Measurements from ENCODE around the gene NF1.

Gene NF1

DNA sequence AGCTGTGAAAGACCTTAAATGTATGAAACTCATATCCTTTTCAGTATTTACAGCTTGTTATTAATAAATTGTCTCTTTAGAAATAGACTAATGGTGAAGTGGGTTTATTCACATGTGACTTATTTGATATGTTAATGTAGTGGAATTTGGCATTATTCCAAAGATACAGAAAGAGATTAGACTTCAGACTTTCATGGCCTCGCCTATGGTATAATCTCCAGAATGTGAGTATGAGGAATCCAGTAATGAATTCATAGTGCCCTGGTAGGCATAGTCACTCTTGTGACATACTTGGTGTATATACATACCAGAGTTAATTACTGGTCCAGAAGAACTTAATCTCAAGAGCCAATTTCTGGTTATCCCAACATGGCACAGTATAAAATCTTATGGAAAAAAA is 129.6 kb downstream of the NF1 start:
- DNase-seq (ENCODE audit: low spot score) = no peak
- Histone ChIP-seq H3K27ac (no peak overlapping the region), H3K4me3 (no peak overlapping the region)
- TF ChIP-seq, protein P1, sequence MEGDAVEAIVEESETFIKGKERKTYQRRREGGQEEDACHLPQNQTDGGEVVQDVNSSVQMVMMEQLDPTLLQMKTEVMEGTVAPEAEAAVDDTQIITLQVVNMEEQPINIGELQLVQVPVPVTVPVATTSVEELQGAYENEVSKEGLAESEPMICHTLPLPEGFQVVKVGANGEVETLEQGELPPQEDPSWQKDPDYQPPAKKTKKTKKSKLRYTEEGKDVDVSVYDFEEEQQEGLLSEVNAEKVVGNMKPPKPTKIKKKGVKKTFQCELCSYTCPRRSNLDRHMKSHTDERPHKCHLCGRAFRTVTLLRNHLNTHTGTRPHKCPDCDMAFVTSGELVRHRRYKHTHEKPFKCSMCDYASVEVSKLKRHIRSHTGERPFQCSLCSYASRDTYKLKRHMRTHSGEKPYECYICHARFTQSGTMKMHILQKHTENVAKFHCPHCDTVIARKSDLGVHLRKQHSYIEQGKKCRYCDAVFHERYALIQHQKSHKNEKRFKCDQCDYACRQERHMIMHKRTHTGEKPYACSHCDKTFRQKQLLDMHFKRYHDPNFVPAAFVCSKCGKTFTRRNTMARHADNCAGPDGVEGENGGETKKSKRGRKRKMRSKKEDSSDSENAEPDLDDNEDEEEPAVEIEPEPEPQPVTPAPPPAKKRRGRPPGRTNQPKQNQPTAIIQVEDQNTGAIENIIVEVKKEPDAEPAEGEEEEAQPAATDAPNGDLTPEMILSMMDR (IDR thresholded peaks at IDR 0.05) = no peak

DNA sequence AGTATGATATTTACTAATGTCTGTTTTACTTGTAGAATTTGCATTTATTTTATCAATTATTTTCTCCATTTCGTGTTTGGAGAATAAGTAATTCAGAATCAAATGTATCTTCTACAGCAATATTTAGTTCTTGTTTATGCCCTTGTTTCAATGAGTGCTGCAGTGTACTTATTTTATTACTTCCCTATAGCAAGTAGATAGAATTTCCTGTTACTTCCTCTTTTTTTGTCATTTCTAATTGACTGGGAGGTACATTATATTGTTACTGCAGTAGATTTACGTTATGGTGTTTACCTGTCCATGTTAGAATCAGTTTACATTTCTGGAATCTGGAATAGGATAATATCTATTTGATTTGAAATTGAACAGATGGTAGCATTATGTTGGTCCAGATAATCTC is 131.1 kb downstream of the NF1 start:
- Histone ChIP-seq H3K27ac (no peak overlapping the region), H3K4me3 (no peak overlapping the region)
- no peak for DNase-seq (ENCODE audit: low spot score)
- TF ChIP-seq, protein P1 (IDR thresholded peaks at IDR 0.05) = no peak

DNA sequence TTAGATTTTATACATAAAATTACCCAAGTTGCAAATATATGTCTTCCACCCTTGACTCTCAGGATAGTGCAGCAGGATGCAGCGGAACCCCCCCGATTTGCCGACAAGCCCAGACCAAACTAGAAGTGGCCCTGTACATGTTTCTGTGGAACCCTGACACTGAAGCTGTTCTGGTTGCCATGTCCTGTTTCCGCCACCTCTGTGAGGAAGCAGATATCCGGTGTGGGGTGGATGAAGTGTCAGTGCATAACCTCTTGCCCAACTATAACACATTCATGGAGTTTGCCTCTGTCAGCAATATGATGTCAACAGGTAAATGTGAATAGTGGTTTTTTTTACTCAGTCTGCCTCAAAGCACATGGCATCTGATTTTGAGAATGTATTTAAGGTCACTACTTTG is 131.6 kb downstream of the NF1 start:
- TF ChIP-seq, protein P1 (IDR thresholded peaks at IDR 0.05) = no peak
- Histone ChIP-seq H3K4me3 (no peak overlapping the region), H3K27ac (no peak overlapping the region)
- DNase-seq (ENCODE audit: low spot score) = no peak

DNA sequence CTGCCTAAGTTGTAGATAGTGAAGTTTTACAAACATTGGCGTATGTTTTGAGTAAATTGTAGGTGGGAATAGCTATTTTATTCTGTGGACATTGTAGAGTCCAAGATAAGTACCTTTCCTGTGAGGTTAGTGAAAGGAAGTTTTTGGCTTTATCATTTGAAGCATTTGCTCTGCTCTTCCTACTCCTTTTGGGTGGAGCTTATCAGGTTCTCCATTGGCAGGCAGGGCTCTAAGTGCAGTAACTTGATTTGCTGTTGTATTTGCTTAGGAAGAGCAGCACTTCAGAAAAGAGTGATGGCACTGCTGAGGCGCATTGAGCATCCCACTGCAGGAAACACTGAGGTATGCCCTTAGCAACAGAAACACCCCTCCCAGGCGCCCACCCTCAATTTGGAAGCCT is 132.2 kb downstream of the NF1 start:
- no peak overlapping the region for H3K27ac ChIP-seq
- TF ChIP-seq, protein P1 (IDR thresholded peaks at IDR 0.05) = no peak

DNA sequence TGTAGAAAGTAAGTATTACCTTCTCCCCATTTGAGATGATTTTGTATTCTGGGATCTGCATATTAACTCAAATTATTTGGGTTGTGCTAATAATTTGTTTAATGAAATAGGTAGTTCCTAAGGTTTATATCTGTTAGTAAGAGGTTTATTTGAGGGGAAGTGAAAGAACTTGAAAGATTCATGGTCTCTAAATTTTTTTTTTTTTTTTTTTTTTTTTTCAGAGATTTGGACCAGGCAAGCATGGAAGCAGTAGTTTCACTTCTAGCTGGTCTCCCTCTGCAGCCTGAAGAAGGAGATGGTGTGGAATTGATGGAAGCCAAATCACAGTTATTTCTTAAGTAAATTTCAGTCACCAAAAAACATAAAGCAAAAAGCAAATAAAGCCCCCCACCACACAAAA is 137.1 kb downstream of the NF1 start:
- Histone ChIP-seq H3K27ac (no peak overlapping the region), H3K4me3 (no peak overlapping the region)
- no peak for DNase-seq (ENCODE audit: low spot score)
- TF ChIP-seq, protein P1 (IDR thresholded peaks at IDR 0.05) = no peak

More for the DNA sequence above, 132.2 kb downstream of the NF1 start:
- no peak overlapping the region for H3K4me3 ChIP-seq
- no peak for DNase-seq (ENCODE audit: low spot score)

DNA sequence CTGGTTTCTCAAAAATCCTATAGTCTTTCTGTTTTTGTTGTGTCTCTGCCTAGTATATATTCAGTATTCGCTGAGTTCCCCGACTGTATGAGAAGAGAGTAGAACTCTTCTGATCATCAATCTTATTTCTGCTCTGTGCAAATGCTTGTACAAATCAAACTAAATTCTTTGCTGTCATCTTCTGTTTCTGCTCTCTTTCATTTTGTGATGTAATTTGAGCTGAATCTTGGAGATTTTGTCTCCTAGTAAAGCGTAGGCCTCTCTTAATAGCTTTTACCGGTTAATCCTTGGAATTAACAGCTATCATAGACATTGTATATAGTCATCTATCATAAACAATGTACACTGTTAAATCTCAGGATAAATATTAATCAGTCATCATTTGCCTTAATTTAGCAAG is 140.3 kb downstream of the NF1 start:
- Histone ChIP-seq H3K27ac (no peak overlapping the region), H3K4me3 (no peak overlapping the region)
- DNase-seq (ENCODE audit: low spot score) = no peak
- TF ChIP-seq, protein P1 (IDR thresholded peaks at IDR 0.05) = no peak

DNA sequence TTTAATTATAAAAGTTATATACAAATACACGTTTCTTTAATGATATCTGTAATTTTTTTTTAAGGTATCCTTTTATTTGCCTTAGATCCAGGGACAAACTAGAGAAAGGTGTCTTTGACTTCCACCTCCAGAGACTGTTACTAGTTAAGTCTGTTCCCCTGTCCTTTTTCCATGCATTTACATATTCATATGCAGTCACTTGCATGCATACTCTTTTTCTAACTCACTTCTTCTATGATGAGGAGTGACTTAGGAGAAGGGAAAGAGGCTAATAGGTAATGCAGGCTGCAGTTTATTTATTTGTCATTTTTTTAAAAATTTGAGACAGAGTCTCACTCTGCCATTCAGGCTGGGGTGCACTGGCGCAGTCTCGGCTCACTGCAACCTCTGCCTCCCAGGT is 141.4 kb downstream of the NF1 start:
- TF ChIP-seq, protein P1 (IDR thresholded peaks at IDR 0.05) = no peak
- Histone ChIP-seq H3K27ac (no peak overlapping the region), H3K4me3 (no peak overlapping the region)
- DNase-seq (ENCODE audit: low spot score) = no peak
